Measurements from ENCODE around the gene GRK4. TPM values are rescaled to one million over a fixed set of nuclear protein-coding genes. Genes with fewer than 3 reads are reported as not detected.

Gene GRK4
- total and polyA plus RNA-seq, 2 donors (not counting 1 experiment from before 2014, with no cell fraction given) = 0.73 to 2.3 TPM

DNA sequence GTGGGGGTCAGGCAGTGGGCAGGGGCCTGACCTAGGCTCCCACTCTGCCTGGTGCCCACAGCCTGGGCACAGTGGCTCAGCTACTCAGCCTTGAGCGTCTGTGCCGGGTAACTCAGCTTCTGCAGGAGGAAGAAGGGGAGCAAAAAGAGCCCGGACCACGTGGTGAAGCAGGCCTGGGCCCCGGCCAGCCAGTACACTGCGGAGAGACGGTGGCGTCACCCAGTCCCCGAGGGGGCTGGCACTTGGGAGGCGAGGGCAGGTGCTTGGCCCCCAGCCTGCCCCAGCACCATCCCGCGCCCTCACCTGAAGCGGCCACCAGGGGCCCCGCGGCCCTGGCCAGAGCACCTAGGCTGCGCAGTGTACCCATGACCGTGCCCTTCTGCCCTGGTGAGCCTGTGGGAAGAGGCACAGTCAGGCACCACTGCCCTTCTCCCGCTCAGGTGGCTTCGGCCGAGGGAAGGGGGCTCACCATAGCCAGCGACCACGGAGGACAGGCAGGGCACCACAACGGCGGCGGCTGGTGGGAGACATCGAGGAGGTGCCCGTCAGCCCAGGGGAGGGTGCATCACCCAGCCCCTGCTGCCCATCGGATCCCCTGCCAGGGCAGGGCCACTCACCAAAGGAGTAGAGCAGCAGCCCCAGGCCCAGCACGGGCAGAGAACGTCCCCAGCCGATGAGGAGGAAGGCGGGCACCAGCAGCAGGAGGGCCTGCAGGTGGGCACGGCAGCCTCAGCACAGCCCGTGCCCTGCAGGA is 32.4 kb upstream of the GRK4 start:
- Histone ChIP-seq H3K4me1 (ENCODE audit: control insufficient read depth in 2 of 2, insufficient read depth in 2 of 2, low read length in 2 of 2) (peaks cover 37 to 47% of the 10 kb centered on the region in 2 donors), H3K4me2 (replicated peaks; ENCODE audit: low read depth, low read length, poor library complexity, severe bottlenecking) (peak overlapping the region; percentile 79), H3K9me3 (ENCODE audit: control extremely low read depth in 1 of 3, control insufficient read depth in 2 of 3, insufficient read depth in 1 of 3, low read length in 2 of 3) (no peaks in the 10 kb centered on the region), H3K36me3 (replicated peaks in 1 of 2; ENCODE audit: control extremely low read depth in 1 of 2, control insufficient read depth in 1 of 2, extremely low read depth in 1 of 2, insufficient read depth in 2 of 2, low read length in 1 of 2) (peaks cover 0 to 55% of the 10 kb centered on the region in 2 experiments), H2AFZ (ENCODE audit: insufficient read depth, low read depth, low read length, poor library complexity, severe bottlenecking) (no peak overlapping the region), H3K9ac (ENCODE audit: low read length) (peak overlapping the region; percentile 35), H3K4me3 (ENCODE audit: control extremely low read depth in 1 of 5, extremely low read depth in 1 of 5, insufficient read depth in 1 of 5, low read depth in 2 of 5, low read length in 4 of 5) (no peak overlapping the region), H3K27ac (ENCODE audit: low read length in 2 of 2) (peak overlapping the region; percentile 86 to 92), H3K27me3 (replicated peaks in 1 of 4; ENCODE audit: control extremely low read depth in 1 of 4, control insufficient read depth in 3 of 4, insufficient read depth in 4 of 4, low read length in 3 of 4) (no peaks in the 10 kb centered on the region), H3K79me2 (ENCODE audit: control insufficient read depth, insufficient read depth, low read length) (peaks cover 24% of the 10 kb centered on the region), H4K20me1 (ENCODE audit: control insufficient read depth, insufficient read depth, low read length, poor library complexity, severe bottlenecking) (peaks cover 70% of the 10 kb centered on the region)
- no peak for DNase-seq
- no peaks in the 10 kb centered on the region for H3K27me3 Mint-ChIP-seq
- TF ChIP-seq, protein P1, sequence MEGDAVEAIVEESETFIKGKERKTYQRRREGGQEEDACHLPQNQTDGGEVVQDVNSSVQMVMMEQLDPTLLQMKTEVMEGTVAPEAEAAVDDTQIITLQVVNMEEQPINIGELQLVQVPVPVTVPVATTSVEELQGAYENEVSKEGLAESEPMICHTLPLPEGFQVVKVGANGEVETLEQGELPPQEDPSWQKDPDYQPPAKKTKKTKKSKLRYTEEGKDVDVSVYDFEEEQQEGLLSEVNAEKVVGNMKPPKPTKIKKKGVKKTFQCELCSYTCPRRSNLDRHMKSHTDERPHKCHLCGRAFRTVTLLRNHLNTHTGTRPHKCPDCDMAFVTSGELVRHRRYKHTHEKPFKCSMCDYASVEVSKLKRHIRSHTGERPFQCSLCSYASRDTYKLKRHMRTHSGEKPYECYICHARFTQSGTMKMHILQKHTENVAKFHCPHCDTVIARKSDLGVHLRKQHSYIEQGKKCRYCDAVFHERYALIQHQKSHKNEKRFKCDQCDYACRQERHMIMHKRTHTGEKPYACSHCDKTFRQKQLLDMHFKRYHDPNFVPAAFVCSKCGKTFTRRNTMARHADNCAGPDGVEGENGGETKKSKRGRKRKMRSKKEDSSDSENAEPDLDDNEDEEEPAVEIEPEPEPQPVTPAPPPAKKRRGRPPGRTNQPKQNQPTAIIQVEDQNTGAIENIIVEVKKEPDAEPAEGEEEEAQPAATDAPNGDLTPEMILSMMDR (IDR thresholded peaks at IDR 0.05) = no peak
- TF ChIP-seq EZH2 (IDR thresholded peaks at IDR 0.05; ENCODE audit: borderline replicate concordance, insufficient read depth, low read depth, low read length, poor library complexity, severe bottlenecking) = no peak
- WGBS (ENCODE audit: insufficient coverage) = 92% methylated on average over 34 of the region's 34 CpGs
- no peaks in the 10 kb centered on the region for H3K9me3 Mint-ChIP-seq (ENCODE audit: insufficient read depth)
- CTCF ChIA-PET = interaction anchor here (1.0 to 1.8 kb wide), 3 partner anchors 9 to 167 kb away, joined by 3 to 5 read pairs (median 5); no protein-coding TSS in a partner anchor
- ATAC-seq (ENCODE audit: low read depth) = no peak
- POLR2A ChIA-PET = interaction anchor here (0.6 kb wide), 1 partner anchor 378 kb away, joined by 3 read pairs; no protein-coding TSS in a partner anchor
- H3K4me3 Mint-ChIP-seq = no peak overlapping the region
- intact Hi-C loops (cut with micrococcal nuclease) = loop anchor here (1.0 to 10.0 kb wide), 7 partner anchors 9 to 446 kb away; no protein-coding TSS in a partner anchor
- H3K27ac Mint-ChIP-seq = peak overlapping the region; percentile 96
- peaks cover 34% of the 10 kb centered on the region for H3K4me1 Mint-ChIP-seq
